GM18868 (cell line): ENCODE results near the gene ADAM22.
"Not testable (repeated sequence)": the region's sequence is repeated elsewhere in the genome, so short reads cannot be mapped to it uniquely, and the experiment has no call there.

Experiments
- ATAC-seq: cut with Tn5 transposase; IDR thresholded peaks from one replicate; pipeline ENCODE4 v1.9.1; 2021; ENCODE audit warnings: mild to moderate bottlenecking, moderate library complexity; ENCODE audit not compliant: unreplicated experiment

ADAM22 gene

DNA sequence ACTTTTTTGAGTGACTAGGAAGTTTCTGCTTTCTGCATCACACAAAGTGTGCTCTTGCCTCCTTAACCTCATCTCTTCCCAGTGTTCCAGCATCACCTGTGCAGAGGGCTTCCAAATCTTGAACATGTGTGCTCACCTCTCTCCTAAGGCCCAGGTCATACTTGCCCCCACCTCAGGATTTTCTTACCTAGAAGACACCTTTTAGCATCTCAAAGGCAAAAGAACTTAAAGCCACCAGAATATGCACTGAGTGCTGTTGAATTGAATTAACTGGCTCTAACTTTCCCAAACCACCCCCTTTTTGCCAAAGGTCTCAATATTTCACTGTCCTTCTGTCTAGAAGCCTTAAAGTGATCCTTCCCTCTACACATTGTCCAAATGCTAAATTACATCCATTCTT is 219.3 kb downstream of the ADAM22 start:
- ATAC-seq = no peak

DNA sequence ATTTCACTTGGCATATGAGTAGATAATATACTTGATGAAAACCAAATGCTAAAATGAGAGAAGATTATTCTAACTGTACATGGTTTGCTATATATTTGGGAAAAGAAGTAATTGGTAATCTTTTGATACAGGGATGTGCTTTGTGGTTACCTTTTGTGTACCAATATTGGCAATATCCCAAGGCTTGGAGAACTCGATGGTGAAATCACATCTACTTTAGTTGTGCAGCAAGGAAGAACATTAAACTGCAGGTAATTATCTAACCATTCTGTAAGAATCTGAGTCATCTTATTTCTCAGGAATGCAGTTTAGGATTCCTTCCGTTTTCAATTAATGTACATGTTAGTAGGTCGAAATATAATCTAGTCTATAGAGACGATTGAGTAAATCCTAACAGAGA is 221.7 kb downstream of the ADAM22 start:
- ATAC-seq = no peak

DNA sequence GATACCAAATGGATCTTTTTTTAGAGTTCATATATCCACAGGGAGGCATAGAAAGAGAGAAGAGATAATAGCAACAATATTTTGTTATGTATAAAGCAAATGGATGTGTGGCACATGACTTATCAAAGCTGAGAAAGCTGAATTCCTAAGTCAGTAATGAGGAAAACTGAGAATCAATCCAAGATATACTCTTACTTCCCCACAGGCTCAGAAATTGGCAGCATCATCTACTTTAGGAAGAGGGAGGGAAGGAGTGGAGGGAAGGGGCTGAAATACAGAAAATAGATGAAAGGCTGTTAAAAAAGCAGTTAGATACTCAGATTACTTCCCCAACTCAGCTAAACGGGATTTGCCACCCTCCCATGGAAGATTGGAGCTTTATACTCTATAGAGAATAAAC is 222.3 kb downstream of the ADAM22 start:
- no peak for ATAC-seq

GRCh38 chr7:88159741-88160140 is 225.7 kb downstream of the ADAM22 start:
- ATAC-seq = not testable (repeated sequence)

DNA sequence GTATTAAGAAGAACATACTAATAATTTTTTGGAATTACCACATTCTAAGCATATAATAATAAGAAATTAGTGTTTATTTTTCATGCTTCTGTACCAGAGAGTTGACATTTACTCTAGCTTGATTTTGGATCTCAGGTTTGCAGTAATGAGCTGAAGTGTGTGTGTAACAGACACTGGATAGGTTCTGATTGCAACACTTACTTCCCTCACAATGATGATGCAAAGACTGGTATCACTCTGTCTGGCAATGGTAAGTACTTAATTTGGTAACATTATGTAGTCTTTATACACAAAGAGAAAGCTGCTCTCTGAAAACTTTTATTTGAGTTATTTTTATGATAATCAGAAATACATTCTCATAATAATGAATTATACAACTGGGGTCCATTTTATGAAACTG is 231.6 kb downstream of the ADAM22 start:
- no peak for ATAC-seq

DNA sequence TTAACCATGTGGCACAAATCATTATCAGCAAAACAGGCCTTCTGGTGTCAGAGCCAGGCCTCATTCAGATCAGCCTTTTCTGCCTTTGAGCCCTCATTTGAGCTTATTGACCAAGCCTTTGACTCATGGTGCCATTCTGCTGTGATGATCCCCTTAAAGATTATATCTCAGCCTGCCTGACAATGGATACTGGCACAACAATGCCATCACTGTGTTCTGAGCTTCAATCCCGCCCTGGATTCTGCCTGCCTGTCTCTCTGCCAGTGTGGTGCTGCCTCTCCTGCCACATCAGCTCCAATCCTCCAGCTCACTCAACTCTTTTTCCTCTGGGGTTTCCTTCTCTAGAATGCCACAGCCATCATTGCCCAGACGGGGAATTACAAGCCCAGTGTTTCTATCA is 233.2 kb downstream of the ADAM22 start:
- no peak for ATAC-seq

DNA sequence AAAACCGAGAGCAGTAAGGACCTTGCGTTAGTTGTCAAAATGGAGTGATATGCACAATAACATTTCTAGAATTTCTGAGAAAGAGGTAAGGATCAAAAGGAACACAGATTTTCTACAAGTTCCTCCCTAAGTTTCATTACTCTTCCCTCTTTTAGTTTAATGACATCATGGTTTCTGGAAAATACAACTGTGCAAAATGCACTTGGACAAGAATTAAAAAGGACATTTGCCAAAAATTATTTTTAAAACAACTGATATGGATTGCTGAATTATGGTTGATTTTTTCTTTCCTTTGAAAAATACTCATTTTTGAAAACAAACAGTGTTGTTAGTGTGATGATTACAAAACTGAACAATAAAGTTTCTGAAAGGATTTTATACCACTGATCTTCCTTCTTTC is 233.7 kb downstream of the ADAM22 start:
- no peak for ATAC-seq

DNA sequence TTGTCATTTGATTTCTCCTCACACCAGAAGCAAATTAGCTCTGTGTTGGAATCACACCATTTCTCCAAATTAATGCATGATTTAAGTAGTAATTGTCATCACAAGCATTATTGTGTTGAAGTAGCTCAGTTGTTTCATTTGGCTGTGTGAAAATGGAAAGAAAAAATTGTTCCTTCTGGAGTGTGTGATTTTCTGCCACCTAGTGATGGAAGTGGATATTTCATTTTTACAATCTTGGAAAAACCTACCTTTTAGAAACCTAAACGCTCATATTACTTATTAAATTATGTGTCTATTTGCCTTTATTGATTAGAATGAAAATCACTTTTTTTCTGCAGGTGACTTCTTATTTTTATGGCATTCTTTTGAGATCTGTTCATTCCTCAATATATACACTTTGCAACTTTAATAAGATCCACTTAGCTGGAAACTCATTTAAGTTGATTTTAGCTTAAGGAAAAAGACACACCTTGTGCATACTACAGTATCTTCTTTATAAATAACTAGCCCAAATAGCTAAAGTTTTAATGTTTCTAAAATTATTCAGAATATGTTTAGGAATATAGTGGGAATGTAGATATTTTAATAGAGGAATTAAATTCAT is 235.8 kb downstream of the ADAM22 start:
- peak; percentile 63 for ATAC-seq

DNA sequence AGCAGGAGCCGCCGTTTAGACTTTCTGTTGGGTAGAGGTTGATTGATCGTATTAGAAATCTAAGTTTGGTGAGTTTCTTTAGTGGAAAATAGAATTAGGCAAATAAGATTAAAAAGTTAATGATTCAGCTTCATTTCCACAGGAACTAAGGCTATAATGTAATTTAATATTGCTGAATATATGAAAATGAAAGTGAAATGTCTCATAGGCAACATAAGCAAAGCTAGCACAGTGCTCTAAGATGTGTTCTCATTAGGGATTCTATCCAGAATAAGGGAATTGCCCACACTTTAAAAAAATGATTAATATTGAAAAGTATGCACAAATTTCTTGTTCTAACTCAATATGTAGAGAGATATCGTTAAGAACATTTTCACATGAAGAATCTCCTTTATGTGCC is 238.8 kb downstream of the ADAM22 start:
- ATAC-seq = no peak

- ATAC-seq = no peak
These were observed 242.1 kb downstream of the ADAM22 start for GRCh38 chr7:88176190-88176589.

DNA sequence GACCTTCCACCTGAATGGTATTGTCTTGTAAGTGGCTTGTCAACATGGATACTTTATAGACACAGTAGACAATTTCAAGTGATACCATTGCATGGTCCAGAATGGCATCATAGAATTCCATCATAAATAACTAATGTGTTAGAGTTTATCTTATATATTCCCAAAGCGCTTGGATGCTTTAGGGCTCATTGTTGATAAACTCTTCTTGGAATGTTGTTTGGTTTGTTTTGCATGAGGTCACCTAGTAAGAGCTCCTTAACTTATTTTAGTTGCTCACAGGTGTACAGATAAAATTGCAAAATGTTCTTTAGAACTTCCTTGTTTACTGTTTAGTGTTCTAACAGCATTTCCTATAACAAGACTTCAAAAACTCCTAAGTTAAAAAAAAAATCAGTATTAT is 249.0 kb downstream of the ADAM22 start:
- no peak for ATAC-seq

GRCh38 chr7:88184848-88185304 is 250.8 kb downstream of the ADAM22 start:
- ATAC-seq = peak; percentile 98

DNA sequence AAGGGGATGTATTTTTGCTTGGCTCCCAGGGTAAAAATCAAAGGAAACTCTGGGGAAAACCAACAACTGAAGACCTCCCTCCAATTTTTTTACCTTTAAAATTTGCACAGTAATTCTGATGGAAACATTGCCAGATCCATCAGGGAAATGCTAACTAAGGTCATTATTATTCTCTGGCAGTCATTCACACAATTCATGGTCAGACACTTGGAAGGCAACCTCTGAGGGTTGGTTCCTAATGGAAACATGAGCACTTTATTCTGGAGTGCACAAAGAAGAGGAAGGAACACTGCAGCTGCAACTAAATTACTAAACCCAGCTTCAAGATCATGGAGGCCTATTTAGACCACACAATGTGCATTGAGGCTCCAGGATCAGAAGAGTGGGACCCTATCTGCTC is 251.6 kb downstream of the ADAM22 start:
- ATAC-seq = no peak

- no peak for ATAC-seq
These were observed 257.9 kb downstream of the ADAM22 start for GRCh38 chr7:88191911-88192310.

GRCh38 chr7:88200261-88200660 is 266.2 kb downstream of the ADAM22 start:
- ATAC-seq = no peak

GRCh38 chr7:88200789-88201188 is 266.7 kb downstream of the ADAM22 start:
- ATAC-seq = no peak

GRCh38 chr7:88201305-88201704 is 267.3 kb downstream of the ADAM22 start:
- ATAC-seq = no peak

GRCh38 chr7:88202278-88202677 is 268.2 kb downstream of the ADAM22 start:
- peak; percentile 61 for ATAC-seq

GRCh38 chr7:88202799-88203198 is 268.7 kb downstream of the ADAM22 start:
- no peak for ATAC-seq

DNA sequence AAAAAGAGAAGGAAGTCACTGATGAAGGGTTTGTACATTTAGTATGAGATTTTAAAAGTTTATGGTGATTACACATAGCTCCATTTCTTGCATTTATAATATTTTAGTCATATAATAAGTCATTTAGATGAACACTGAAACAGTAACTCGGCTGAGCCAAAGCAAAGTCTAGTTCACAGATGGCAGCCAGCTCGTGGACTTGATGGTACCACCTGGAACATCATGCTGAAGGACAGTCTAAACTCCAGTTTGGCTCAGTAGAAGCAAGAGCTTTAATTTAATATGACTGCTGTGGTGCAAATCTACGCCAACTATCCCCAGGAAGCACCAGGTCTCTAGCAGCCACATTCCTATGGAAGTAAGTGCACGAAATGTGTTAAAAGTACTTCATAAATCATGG is 269.4 kb downstream of the ADAM22 start:
- ATAC-seq = no peak

DNA sequence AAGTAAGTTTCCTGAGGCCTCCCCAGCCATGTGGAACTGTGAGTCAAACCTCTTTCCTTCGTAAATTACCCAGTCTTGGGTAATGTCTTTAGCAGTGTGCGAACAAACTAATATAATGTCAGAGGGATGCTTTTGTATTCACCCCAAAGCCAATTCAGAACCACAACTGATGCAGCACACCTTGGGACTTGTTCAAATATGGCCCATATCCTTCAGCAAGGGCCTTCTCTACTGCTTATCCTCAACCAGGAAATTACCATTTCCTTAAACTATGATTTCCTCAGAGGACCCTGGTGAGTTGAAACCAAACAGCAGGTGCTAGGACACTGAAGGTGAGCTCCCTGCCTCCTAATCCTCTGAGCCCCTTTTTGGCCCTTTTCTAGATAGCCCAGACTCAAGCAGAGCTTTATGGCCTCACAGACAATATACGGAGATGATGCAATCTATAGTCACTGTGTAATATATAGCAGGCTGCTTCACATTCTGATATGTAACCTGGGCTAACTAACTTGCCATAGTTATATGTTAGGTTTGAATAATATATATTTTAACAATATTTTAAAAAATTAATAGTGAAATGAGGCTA is 270.6 kb downstream of the ADAM22 start:
- no peak for ATAC-seq

- no peak for ATAC-seq
These were observed 271.1 kb downstream of the ADAM22 start for GRCh38 chr7:88205179-88205578.

GRCh38 chr7:88206254-88206653 is 272.2 kb downstream of the ADAM22 start:
- no peak for ATAC-seq
